GM11168 (cell line): Measurements from ENCODE around the gene FAM120A.
"Not testable (repeated sequence)": the region's sequence is repeated elsewhere in the genome, so short reads cannot be mapped to it uniquely, and the experiment has no call there.

Experiments used
- in situ Hi-C: fragments of 300-500 bp; cut with MboI; formaldehyde crosslinking; loops from one replicate; pipeline ENCODE4 v1.12.0; 2022; ENCODE audit warnings: low sequenced_read_pairs; ENCODE audit not compliant: unreplicated experiment

Gene FAM120A

GRCh38 chr9:93505541-93506132 is 54.2 kb downstream of the FAM120A start:
- in situ Hi-C loops, result no loop called here

DNA sequence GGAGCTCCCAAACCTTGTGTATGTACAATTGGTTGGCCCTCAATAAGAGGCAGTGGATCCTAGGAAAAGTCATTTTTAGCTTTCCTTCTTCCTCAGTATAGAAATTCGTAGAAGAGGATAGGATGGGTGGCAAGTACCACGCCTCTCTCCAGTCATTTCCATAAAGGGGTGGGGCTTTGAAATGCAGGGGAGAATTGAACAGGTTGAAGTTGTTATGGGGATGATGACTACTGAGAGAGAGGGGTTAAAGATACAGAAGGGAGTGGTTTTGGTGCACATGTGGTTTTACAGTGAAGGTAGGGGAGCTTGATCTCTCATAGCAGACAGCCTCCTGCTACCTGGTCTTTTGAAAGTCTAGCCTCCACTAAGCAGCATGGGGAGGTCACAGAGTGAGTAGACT is 56.3 kb downstream of the FAM120A start:
- in situ Hi-C loops, result no loop called here

DNA sequence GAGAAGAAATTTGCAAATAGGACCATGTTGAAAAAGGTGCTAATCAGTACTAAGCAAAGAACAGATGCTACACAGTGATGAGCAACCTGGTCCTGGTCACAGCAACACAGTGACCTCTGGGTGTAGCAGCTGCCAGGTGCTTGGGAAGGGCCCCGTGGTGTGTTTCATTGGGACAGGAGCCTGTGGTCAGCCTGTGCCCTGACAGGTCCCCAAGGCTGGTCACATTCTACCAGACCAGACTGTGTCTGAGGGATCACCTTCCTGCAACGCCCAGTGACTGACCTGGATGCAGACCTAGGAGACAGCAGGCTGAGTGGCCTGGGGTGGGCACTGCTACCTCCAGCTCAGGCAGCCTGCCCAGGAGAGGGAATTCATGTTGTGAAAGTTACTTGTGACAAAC is 56.7 kb downstream of the FAM120A start:
- in situ Hi-C loops, result no loop called here

- in situ Hi-C loops, result no loop called here
These were observed 57.6 kb downstream of the FAM120A start for GRCh38 chr9:93509084-93509483.

DNA sequence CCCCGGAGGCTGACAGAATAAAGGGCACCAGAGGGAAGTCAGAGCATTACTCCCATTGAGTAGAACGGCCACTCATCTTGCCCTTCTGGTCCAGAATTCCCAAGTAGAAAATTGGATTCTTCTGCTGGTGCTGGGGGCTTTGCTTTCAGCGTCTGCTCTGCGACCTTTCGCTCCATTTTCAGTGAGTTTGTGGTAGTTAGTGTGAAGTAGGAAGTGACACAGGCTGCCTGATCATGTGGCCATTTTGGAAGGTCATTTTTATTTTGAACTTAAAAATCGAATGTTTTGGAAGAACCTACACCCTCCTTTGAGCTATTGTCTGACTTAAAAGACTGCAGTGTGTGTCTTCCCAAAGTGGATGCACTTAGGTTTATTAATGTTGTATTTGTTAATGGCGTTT is 58.6 kb downstream of the FAM120A start:
- in situ Hi-C loops, result no loop called here

DNA sequence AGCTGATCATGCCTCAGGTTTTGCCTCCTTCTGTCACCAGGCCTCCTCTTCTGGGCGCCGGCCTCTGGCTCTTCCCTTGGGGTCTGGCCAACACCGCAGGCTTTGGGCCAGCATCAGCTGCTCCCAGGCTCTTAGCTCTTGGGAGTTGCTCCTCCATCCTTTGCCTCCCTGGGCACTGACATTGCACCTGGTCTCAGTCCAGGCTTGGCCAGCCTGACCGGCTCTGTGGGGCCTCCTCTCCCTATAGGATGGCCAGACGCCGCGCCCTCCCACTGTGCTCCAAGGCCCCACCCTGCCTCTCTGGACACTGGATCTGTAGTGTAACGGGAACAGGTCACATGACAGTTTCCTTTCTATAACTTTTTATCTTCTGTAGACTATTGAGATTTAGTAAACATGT is 59.7 kb downstream of the FAM120A start:
- in situ Hi-C loops, result not testable (repeated sequence)

DNA sequence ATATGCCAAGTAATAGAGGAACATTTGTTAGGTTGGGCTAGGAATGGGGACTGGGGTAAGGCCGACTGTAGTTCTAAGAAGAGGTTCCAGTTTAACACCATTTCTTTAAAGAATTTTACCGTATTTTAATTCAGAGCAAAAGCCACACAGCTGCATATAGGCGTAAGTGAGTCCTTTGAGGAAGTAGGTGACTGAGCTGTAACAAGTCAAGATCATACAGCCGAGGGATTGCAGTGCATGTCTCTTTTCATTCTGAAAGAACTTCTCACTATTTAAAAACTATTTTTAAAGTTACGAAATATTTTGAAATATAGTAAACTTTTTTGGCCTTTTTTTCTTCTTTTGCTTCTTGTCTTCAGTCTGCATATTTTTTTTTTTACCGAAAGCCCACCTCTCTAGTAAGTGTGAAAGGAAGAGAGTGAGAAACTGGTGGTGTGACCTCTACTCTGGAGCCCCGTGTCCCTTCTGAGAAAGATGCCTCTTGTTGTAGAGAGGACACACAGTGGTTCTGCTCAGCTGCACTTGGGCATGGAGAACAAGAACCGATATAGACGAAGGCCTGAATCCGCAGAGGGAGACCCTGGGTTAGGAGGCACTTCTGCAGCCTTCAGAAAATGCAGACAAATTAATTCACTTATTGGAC is 60.8 kb downstream of the FAM120A start:
- in situ Hi-C loops, result not testable (repeated sequence)

DNA sequence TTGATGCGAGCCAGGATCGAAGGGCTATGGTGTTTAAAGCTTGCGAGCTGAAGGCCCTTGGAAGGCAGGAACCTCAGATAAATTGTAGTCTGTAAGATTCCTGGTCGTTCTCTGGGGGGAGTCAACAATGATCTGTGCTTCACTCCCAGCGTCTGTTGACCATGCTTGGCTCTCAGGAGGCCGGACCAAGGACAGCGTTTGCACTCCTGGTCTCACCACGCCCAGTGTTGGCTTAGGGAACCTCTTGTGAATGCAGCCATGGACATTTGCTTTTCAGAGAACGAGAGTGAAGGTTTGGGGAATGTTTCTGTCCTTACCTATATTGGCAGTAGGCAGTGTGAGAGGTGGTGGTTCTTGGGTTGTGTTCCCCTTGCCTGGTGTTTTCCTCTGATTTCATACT is 62.1 kb downstream of the FAM120A start:
- in situ Hi-C loops, result no loop called here

DNA sequence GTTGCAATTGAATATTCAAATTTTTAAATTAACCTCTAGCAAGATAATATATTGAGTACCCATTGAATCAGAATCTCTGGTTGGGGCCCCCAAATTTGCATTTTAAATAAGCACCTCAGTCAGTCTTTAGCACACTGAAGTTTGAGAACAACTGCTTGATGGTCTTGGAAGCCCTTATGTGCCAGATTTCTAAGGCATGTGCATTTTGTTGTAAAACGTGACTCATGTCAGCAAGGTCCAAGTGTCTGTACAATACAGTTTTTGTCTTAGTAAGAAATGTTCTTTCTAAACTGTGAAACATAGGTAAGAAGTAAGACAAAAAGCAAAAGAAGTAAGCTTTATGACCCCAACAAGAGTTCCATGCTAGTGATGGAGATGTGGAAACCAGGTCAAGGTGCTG is 65.8 kb downstream of the FAM120A start:
- in situ Hi-C loops, result no loop called here

DNA sequence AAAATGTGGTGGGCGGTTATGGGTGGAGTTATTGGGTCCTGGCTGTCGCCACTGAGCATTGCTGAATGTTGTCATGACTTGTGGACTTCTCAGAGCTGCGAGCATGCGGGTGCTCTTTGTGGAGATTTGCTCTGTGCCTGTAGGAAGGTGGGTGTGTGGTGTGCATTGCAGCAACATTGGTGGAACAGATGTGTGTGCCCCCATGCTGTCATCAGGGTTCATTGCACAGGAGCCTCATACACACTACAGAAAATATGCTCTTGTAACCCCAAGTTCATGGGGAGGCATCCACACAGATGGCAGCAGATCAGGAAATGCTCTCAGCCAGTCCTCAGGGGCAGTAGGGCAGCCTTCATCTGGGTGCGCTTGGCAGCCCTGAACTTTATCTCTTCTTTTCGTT is 69.0 kb downstream of the FAM120A start:
- in situ Hi-C loops, result no loop called here

DNA sequence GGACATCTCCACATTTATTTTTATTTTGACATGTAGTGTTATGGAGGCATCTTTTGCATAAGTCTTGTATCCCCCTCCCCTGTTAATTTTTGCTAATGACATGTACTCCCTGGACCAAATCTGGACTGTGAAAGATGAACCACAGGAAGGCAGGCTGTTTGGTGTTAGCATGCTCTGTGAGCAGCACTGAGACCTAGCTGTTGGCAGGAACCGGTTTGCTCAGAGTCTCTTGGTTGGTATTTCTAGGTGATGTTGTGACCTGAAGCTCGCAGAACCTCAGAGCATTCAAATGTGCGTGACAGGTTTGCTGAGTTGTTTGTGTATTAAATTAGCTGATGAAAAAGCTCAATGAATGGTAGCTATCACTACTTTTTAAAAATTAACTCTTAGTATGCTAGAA is 71.3 kb downstream of the FAM120A start:
- in situ Hi-C loops, result no loop called here

DNA sequence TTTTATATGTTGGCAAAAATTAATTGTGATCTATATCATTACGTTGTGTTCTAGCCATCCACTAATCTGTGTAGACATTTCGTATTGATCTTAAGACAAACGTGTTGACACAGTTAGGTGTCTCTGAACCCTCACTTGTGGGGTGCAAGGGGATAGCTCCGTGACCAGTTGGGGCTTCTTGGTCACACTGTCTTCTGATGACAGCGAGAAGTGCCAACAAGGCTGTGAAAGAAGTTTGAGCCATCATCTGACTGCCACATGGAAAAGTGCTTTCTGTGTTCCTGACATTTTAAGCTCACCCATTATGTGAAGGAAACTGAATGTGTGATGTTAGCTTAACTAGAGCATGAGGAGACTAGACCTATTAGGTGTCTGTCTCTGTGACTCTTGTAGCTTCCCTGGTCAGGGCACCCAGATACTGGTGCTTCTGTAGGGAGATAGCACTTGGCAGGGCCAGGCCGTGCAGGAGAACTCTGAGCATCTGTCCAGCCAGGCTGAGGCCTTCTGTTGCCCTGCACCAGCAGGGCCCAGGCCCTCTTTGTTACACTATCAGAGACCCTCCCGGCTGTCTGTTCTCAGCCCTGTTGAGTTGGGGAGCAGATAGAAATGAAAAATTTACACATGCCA is 72.1 kb downstream of the FAM120A start:
- in situ Hi-C loops, result no loop called here

GRCh38 chr9:93525476-93525875 is 74.0 kb downstream of the FAM120A start:
- in situ Hi-C loops, result no loop called here

DNA sequence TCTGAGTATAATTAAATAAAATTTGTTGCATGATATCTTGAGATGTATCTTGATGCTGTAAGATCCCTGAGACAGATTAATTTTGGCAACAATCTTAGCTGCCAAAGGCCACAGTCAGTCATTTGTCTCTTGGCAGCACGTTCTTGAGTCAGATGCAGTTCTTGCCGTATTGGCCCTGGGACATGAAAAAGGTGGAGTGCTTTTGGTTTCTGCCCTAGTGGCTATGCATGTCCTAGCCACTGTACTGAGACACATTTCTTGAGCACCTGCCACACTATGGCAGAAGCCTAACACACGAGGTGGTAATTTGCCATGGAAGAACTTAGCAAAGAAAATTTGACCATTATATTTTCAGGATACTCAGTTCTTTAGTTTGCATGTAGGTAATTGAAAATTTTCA is 79.9 kb downstream of the FAM120A start:
- in situ Hi-C loops, result no loop called here

- in situ Hi-C loops, result no loop called here
These were observed 80.7 kb downstream of the FAM120A start for GRCh38 chr9:93532141-93532540.

DNA sequence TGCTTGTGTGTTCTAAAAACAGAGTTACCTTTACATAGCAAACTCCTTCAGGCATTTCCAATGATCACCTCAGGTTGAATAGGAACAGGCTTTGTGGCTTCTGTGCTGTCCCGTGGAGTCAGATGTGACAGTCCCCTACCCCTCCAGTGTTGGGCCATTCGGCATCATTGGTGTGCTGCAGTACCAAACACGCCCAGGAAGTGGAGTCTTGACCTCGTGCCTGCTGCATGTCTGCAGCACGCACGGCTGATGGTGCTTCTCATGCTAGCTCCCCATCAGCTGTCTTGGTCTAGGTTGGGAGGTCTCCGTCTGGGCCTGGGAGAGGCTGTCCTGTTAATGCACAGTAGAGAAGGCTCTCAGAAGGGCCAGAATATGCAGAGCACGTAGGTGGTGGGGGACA is 82.4 kb downstream of the FAM120A start:
- in situ Hi-C loops, result no loop called here

DNA sequence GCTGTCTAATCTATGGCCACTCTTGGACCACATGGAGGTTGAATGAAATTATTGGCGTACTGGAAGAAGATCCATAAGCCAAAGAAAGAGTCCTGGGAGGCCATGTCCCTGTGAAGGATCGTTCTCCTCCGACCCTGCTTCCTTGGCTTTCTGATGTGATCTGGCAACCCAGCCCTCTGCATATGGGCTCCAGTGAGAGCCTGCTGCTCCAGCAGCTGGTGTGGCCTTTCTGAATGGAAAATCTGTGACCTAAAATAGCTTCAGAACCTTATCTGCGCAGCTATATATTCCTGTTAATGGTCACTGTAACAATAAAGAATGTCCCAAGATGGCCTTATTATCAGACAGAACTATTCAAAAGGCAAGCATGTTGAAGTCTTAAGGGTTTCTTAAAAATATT is 84.7 kb downstream of the FAM120A start:
- in situ Hi-C loops, result no loop called here

DNA sequence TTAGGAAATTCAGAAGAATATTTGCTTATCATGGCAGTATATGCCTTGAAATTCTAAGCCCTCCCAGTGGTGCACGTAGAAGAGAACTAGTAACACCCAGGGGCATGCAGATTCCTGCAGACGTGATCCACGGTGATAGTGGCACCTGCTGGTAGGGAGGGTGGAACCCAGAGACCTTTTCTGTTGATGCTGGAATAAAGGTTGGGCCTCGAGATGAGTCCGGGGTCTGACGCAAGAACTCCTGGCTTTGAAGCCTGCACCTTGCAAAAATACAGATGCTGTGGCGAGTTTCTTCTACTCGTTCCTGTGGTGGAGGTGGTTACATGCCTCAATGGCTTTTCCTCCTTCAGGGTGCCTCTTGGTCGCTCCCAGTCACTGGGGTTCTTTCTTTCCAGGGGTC is 85.4 kb downstream of the FAM120A start:
- in situ Hi-C loops, result no loop called here

- in situ Hi-C loops, result no loop called here
These were observed 88.8 kb downstream of the FAM120A start for GRCh38 chr9:93540305-93540704.

DNA sequence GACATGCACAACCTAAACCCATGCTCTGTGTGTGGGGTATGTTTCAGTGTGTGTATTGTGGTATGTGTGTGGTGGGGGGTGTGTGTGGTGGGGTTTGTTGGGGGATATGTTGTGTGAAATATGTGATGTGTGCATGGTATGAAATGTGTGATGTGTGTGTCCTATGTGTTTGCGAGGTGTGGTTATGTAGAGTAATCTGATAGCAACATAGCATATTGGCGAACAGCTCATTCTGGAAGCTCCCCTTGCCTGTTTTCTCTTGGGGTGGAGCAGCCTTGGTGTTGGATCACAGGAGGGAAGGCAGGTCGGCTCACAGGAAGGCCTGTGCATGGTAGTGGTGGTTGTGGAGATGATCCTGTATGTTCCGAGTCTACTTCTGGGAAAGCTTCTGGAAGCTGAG is 89.5 kb downstream of the FAM120A start:
- in situ Hi-C loops, result no loop called here

DNA sequence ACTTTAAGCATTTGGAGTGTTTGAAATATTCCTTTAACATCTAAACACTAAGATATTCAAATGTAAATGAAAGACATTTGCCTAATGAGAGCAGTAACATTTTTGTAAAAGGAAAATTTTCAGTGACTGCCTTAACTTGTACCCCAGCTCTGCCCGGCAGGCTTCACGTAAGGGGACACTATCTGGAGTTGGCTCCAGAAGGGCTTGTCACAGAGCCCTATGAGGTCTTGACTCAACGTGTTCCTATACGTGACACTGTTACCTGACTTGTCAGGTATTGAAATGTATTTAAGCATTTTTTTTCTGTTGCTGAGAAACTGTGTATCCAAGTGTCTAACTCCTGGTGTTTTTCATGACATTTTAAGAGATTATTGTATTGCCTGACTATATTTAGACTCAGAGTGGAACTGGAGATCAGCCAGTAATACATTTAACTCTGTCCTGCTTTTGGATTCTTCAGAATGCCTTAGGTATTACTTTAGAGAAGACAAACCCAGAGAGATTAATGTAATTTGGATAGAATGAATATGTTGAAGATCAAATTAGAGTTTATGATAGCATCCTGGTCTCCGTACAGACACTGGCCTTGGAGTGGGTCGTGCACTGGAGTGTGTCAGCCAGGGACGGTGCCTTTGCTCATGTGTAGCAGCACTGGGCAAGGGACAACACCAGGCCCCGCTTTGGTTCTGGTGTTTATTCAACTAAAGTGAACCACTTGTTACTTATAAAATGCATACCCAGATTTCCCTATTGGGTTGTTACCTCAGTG is 90.3 kb downstream of the FAM120A start:
- in situ Hi-C loops, result no loop called here
